NOMO-1 treated with DMSO at 0.1 percent for 48 hours (cell line): ENCODE data around the gene MSRB3.

Experiments used
- DNase-seq: peaks from one replicate; lab custom pipeline; 2025; ENCODE audit not compliant: unreplicated experiment; lab: John Stamatoyannopoulos, UW

The MSRB3 gene

GRCh38 chr12:65278576-65279368, at the start of gene MSRB3:
Gene MSRB3 (plus strand): TSS chr12:65278683. CDS start chr12:65308580, 29,897 bp downstream.
- no peak for DNase-seq

- no peak for DNase-seq
These were observed 49.0 kb upstream of the MSRB3 start for GRCh38 chr12:65229441-65229840.

GRCh38 chr12:65232476-65233077, 45.9 kb upstream of the MSRB3 start:
- DNase-seq, result peak; percentile 40

GRCh38 chr12:65237153-65237552, 41.3 kb upstream of the MSRB3 start:
- no peak for DNase-seq

GRCh38 chr12:65238609-65239008, 39.9 kb upstream of the MSRB3 start:
- no peak for DNase-seq

- DNase-seq, result no peak
These were observed 29.5 kb upstream of the MSRB3 start for GRCh38 chr12:65248656-65249633.

- DNase-seq, result no peak
These were observed 26.0 kb upstream of the MSRB3 start for GRCh38 chr12:65252515-65252914.

GRCh38 chr12:65257986-65258385, 20.5 kb upstream of the MSRB3 start:
- DNase-seq, result no peak

GRCh38 chr12:65259501-65259900, 19.0 kb upstream of the MSRB3 start:
- peak; percentile 10 for DNase-seq

- DNase-seq, result peak; percentile 5
These were observed 14.7 kb upstream of the MSRB3 start for GRCh38 chr12:65263777-65264176.

- no peak for DNase-seq
These were observed 12.1 kb upstream of the MSRB3 start for GRCh38 chr12:65266408-65266807.

- no peak for DNase-seq
These were observed 8.9 kb upstream of the MSRB3 start for GRCh38 chr12:65269603-65270002.

- no peak for DNase-seq
These were observed 3.7 kb upstream of the MSRB3 start for GRCh38 chr12:65274602-65275272.

- DNase-seq, result no peak
These were observed 2.9 kb upstream of the MSRB3 start for GRCh38 chr12:65275627-65276026.

GRCh38 chr12:65276916-65277530, 1.5 kb upstream of the MSRB3 start:
- DNase-seq, result peak; percentile 73

GRCh38 chr12:65277994-65278575, 398 bp upstream of the MSRB3 start:
- no peak for DNase-seq

- no peak for DNase-seq
These were observed 1.1 kb downstream of the MSRB3 start for GRCh38 chr12:65279369-65280112.

GRCh38 chr12:65280306-65280705, 1.8 kb downstream of the MSRB3 start:
- DNase-seq, result peak; percentile 46

GRCh38 chr12:65282840-65283239, 4.4 kb downstream of the MSRB3 start:
- DNase-seq, result no peak
